Tibial artery (tissue), 4 donors: ENCODE results near the gene RGCC.

Source experiments
- DNase-seq, 2 donors: peaks; one replicate each; pipeline ENCODE4 v3.0.0-alpha.2; 2019
- H3K27ac ChIP-seq, 2 donors: fragments of 200-600 bp; sonication (generic) in 1 of 2; 1 replicate in 1 of 2; 2 replicates in 1 of 2; pipeline ENCODE4 v1.5.1; 2018 to 2019; ENCODE audit warnings: mild to moderate bottlenecking in 1 of 2
- H3K27me3 ChIP-seq, 2 donors: fragments of 200-600 bp; sonication (generic) in 1 of 2; one replicate each; pipeline versions ENCODE4 v1.5.1 to v1.6.0; 2016 to 2019
- H3K36me3 ChIP-seq, 3 donors: fragments of 200-600 bp; sonication (generic) in 2 of 3; one replicate each; pipeline ENCODE4 v1.5.1; 2016 to 2019; ENCODE audit warnings: mild to moderate bottlenecking in 2 of 3
- H3K4me1 ChIP-seq, 4 donors: fragments of 200-600 bp; sonication (generic) in 2 of 4; 1 replicate in 3 of 4; 2 replicates in 1 of 4; pipeline ENCODE4 v1.5.1; 2016 to 2019
- H3K4me3 ChIP-seq, 2 donors: fragments of 200-600 bp; sonication (generic) in 1 of 2; 1 replicate in 1 of 2; 2 replicates in 1 of 2; pipeline ENCODE4 v1.5.1; 2018 to 2019; ENCODE audit warnings: mild to moderate bottlenecking in 2 of 2
- H3K9me3 ChIP-seq, 3 donors: fragments of 200-600 bp; sonication (generic) in 1 of 3; one replicate each; pipeline ENCODE4 v1.5.1; 2016 to 2019
- CTCF ChIP-seq, 2 experiments: fragments of 200-600 bp in 1 of 2; fragments of 450-650 bp in 1 of 2; IDR thresholded peaks; one replicate each; pipeline ENCODE4 v1.5.1; 2017 to 2019; ENCODE audit warnings: antibody characterized with exemption in 2 of 2, mild to moderate bottlenecking in 1 of 2, moderate library complexity in 1 of 2
- intact Hi-C: fragments of 100-400 bp; cut with DNase I; formaldehyde crosslinking; loops from one replicate; pipeline ENCODE4 v1.15.0; 2023; ENCODE audit warnings: low total_unique reads

RGCC gene

GRCh38 chr13:41505209-41505835, 48.0 kb downstream of the RGCC start:
- H3K4me3 ChIP-seq, result no peak overlapping the region
- intact Hi-C loops, result no loop called here
- H3K4me1 ChIP-seq, result no peaks in the 10 kb centered on the region
- H3K36me3 ChIP-seq, result no peaks in the 10 kb centered on the region
- no peak overlapping the region for H3K27ac ChIP-seq
- peaks cover 0 to 4% (median 0%) of the 10 kb centered on the region in 3 donors for H3K9me3 ChIP-seq
- TF ChIP-seq CTCF (IDR thresholded peaks at IDR 0.05), result no peak
- H3K27me3 ChIP-seq, result no peaks in the 10 kb centered on the region
- no peak for DNase-seq

GRCh38 chr13:41506312-41506711, 49.0 kb downstream of the RGCC start:
- intact Hi-C loops, result no loop called here
- DNase-seq, result no peak
- Histone ChIP-seq H3K4me1 (no peaks in the 10 kb centered on the region), H3K36me3 (no peaks in the 10 kb centered on the region), H3K27me3 (no peaks in the 10 kb centered on the region), H3K9me3 (peaks cover 0 to 4% (median 0%) of the 10 kb centered on the region in 3 donors), H3K4me3 (no peak overlapping the region), H3K27ac (no peak overlapping the region)
- TF ChIP-seq CTCF (IDR thresholded peaks at IDR 0.05), result no peak

- DNase-seq, result no peak
- no peak for TF ChIP-seq CTCF (IDR thresholded peaks at IDR 0.05)
- H3K4me3 ChIP-seq, result no peak overlapping the region
- no peaks in the 10 kb centered on the region for H3K36me3 ChIP-seq
- intact Hi-C loops, result no loop called here
- H3K9me3 ChIP-seq, result no peaks in the 10 kb centered on the region
- no peaks in the 10 kb centered on the region for H3K4me1 ChIP-seq
- no peak overlapping the region for H3K27ac ChIP-seq
- H3K27me3 ChIP-seq, result no peaks in the 10 kb centered on the region
These were observed 52.6 kb downstream of the RGCC start for GRCh38 chr13:41509971-41510370.

GRCh38 chr13:41511827-41512226, 54.5 kb downstream of the RGCC start:
- H3K36me3 ChIP-seq, result no peaks in the 10 kb centered on the region
- intact Hi-C loops, result no loop called here
- H3K27me3 ChIP-seq, result no peaks in the 10 kb centered on the region
- H3K4me1 ChIP-seq, result no peaks in the 10 kb centered on the region
- H3K4me3 ChIP-seq, result no peak overlapping the region
- no peak overlapping the region for H3K27ac ChIP-seq
- no peak for DNase-seq
- no peaks in the 10 kb centered on the region for H3K9me3 ChIP-seq
- TF ChIP-seq CTCF (IDR thresholded peaks at IDR 0.05), result no peak

GRCh38 chr13:41512441-41512840, 55.1 kb downstream of the RGCC start:
- Histone ChIP-seq H3K4me1 (no peaks in the 10 kb centered on the region), H3K36me3 (no peaks in the 10 kb centered on the region), H3K9me3 (no peaks in the 10 kb centered on the region), H3K27ac (no peak overlapping the region), H3K27me3 (no peaks in the 10 kb centered on the region), H3K4me3 (no peak overlapping the region)
- intact Hi-C loops, result no loop called here
- no peak for DNase-seq
- no peak for TF ChIP-seq CTCF (IDR thresholded peaks at IDR 0.05)

- H3K27me3 ChIP-seq, result no peaks in the 10 kb centered on the region
- no peaks in the 10 kb centered on the region for H3K36me3 ChIP-seq
- intact Hi-C loops, result no loop called here
- no peak for TF ChIP-seq CTCF (IDR thresholded peaks at IDR 0.05)
- H3K4me1 ChIP-seq, result no peaks in the 10 kb centered on the region
- no peaks in the 10 kb centered on the region for H3K9me3 ChIP-seq
- H3K27ac ChIP-seq, result no peak overlapping the region
- H3K4me3 ChIP-seq, result no peak overlapping the region
- DNase-seq, result no peak
These were observed 56.2 kb downstream of the RGCC start for GRCh38 chr13:41513600-41513999.
